Astrocyte of the spinal cord (primary cell): ENCODE data around the gene DSCAML1.

Experiments used
- DNase-seq: peaks from one replicate; pipeline ENCODE4 v3.0.0; 2011; ENCODE audit warnings: low read depth, low spot score
- H3K4me3 ChIP-seq: 2 replicates; pipeline ENCODE4 v1.5.1; 2011; ENCODE audit warnings: low read depth, mild to moderate bottlenecking, low read length, moderate library complexity
- CTCF ChIP-seq: IDR thresholded peaks from 2 replicates; pipeline ENCODE4 v1.5.1; 2012; ENCODE audit warnings: low read depth, mild to moderate bottlenecking, low read length, inconsistent platforms
- in situ Hi-C: cut with HindIII; loops from 2 replicates; pipeline ENCODE4 v1.10.0; 2017; ENCODE audit warnings: low sequenced_read_pairs

The DSCAML1 gene

GRCh38 chr11:117454564-117454917, 342.5 kb downstream of the DSCAML1 start:
- in situ Hi-C loops: no loop called here

GRCh38 chr11:117453886-117454563, 343.0 kb downstream of the DSCAML1 start:
- in situ Hi-C loops: no loop called here
- H3K4me3 ChIP-seq: no peak overlapping the region
- DNase-seq: no peak
- no peak for TF ChIP-seq CTCF

More at GRCh38 chr11:117454564-117454917, 342.5 kb downstream of the DSCAML1 start:
- DNase-seq: no peak
- no peak for TF ChIP-seq CTCF
- H3K4me3 ChIP-seq: no peak overlapping the region

- DNase-seq: no peak
- in situ Hi-C loops: no loop called here
- no peak for TF ChIP-seq CTCF
These were observed 347.8 kb downstream of the DSCAML1 start for GRCh38 chr11:117449111-117449693.

GRCh38 chr11:117444711-117445658, 352.0 kb downstream of the DSCAML1 start:
- no peak for DNase-seq

More at GRCh38 chr11:117449111-117449693, 347.8 kb downstream of the DSCAML1 start:
- no peak overlapping the region for H3K4me3 ChIP-seq

GRCh38 chr11:117444256-117444655, 352.8 kb downstream of the DSCAML1 start:
- TF ChIP-seq CTCF: no peak

More at GRCh38 chr11:117444711-117445658, 352.0 kb downstream of the DSCAML1 start:
- no peak for TF ChIP-seq CTCF
- H3K4me3 ChIP-seq: no peak overlapping the region
- in situ Hi-C loops: no loop called here

More at GRCh38 chr11:117444256-117444655, 352.8 kb downstream of the DSCAML1 start:
- in situ Hi-C loops: no loop called here
- DNase-seq: no peak
- H3K4me3 ChIP-seq: no peak overlapping the region
